HG03571 (cell line): ENCODE measurements around the gene MGRN1.

Source experiments
- ATAC-seq: cut with Tn5 transposase; IDR thresholded peaks from one replicate; pipeline ENCODE4 v1.9.1; 2021; ENCODE audit not compliant: unreplicated experiment

Gene MGRN1

GRCh38 chr16:4673387-4674046 lies 48.9 kb downstream of the MGRN1 start:
- ATAC-seq = no peak

- ATAC-seq = no peak
These were observed 50.4 kb downstream of the MGRN1 start for GRCh38 chr16:4674926-4675530.

GRCh38 chr16:4675864-4676786 lies 51.5 kb downstream of the MGRN1 start:
- no peak for ATAC-seq

- no peak for ATAC-seq
These were observed 52.2 kb downstream of the MGRN1 start for GRCh38 chr16:4676831-4677230.

GRCh38 chr16:4677390-4677789 lies 52.8 kb downstream of the MGRN1 start:
- ATAC-seq = no peak

GRCh38 chr16:4677994-4678393 lies 53.4 kb downstream of the MGRN1 start:
- no peak for ATAC-seq

GRCh38 chr16:4678596-4678995 lies 54.0 kb downstream of the MGRN1 start:
- ATAC-seq = no peak

GRCh38 chr16:4679156-4679849 lies 54.7 kb downstream of the MGRN1 start:
- ATAC-seq = no peak

GRCh38 chr16:4679850-4680636 lies 55.4 kb downstream of the MGRN1 start:
- ATAC-seq = no peak

GRCh38 chr16:4680673-4681470 lies 56.2 kb downstream of the MGRN1 start:
- ATAC-seq = no peak

- no peak for ATAC-seq
These were observed 57.0 kb downstream of the MGRN1 start for GRCh38 chr16:4681471-4682083.

GRCh38 chr16:4682084-4682591 lies 57.5 kb downstream of the MGRN1 start:
- no peak for ATAC-seq

GRCh38 chr16:4682616-4683254 lies 58.1 kb downstream of the MGRN1 start:
- ATAC-seq = no peak

- no peak for ATAC-seq
These were observed 58.8 kb downstream of the MGRN1 start for GRCh38 chr16:4683255-4684057.

GRCh38 chr16:4684058-4684715 lies 59.6 kb downstream of the MGRN1 start:
- no peak for ATAC-seq

- no peak for ATAC-seq
These were observed 60.1 kb downstream of the MGRN1 start for GRCh38 chr16:4684763-4685162.

GRCh38 chr16:4685292-4685691 lies 60.7 kb downstream of the MGRN1 start:
- no peak for ATAC-seq
